GM18867 (cell line): ENCODE results near the gene CNTRL.
"Not testable (repeated sequence)": the region's sequence is repeated elsewhere in the genome, so short reads cannot be mapped to it uniquely, and the experiment has no call there.

Source experiments
- ATAC-seq: cut with Tn5 transposase; IDR thresholded peaks from one replicate; pipeline ENCODE4 v1.9.1; 2021; ENCODE audit warnings: mild to moderate bottlenecking, moderate library complexity; ENCODE audit not compliant: unreplicated experiment

CNTRL gene

DNA sequence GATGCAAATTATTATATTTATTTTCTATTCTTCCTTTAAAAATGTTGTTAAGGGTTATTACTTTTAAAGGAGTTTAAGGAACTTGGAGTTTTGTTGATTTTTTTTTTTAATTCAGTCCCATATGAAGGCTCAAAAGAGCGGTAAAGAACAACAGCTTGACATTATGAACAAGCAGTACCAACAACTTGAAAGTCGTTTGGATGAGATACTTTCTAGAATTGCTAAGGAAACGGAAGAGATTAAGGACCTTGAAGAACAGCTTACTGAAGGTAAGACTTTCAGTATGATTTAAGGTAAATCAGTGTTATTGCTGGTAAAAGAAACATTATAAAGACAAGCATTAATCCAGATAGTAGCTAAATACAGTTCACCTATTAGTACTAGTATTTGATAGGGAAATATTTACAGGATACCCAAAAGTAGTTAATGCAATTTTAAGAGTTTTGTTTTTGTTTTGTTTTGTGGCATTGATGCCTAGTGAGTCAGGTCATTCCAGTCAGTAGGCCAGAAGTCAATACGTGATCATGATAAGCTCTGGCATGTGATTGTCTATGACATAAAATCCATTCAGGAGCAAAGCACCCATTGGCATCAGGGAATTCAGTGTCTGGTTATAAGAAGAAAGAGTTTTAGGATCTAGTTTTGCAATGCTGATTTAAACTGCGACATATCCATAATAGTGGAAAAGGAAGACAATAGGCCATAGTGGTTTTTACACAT, 49.2 kb downstream of the CNTRL start:
- ATAC-seq = no peak

DNA sequence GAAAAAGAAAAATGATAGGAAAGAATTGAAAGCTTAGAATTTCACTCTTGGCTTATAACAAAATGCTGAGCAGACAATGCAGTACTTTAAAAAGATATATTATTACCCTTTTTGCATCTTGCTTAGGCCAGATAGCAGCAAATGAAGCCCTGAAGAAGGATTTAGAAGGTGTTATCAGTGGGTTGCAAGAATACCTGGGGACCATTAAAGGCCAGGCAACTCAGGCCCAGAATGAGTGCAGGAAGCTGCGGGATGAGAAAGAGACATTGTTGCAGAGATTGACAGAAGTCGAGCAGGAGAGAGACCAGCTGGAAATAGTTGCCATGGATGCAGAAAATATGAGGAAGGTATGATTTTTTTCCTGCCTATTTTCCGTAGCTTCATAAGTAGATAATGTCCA, 50.8 kb downstream of the CNTRL start:
- ATAC-seq = no peak

DNA sequence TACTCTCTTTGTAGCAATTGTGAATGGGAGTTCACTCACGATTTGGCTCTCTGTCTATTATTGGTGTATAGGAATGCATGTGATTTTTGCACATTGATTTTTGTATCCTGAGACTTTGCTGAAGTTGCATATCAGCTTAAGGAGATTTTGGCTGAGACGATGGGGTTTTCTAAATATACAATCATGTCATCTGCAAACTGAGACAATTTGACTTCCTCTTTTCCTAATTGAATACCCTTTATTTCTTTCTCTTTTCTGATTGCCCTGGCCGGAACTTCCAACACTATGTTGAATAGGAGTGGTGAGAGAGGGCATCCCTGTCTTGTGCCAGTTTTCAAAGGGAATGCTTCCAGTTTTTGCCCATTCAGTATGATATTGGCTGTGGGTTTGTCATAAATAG, 54.6 kb downstream of the CNTRL start:
- ATAC-seq = not testable (repeated sequence)

DNA sequence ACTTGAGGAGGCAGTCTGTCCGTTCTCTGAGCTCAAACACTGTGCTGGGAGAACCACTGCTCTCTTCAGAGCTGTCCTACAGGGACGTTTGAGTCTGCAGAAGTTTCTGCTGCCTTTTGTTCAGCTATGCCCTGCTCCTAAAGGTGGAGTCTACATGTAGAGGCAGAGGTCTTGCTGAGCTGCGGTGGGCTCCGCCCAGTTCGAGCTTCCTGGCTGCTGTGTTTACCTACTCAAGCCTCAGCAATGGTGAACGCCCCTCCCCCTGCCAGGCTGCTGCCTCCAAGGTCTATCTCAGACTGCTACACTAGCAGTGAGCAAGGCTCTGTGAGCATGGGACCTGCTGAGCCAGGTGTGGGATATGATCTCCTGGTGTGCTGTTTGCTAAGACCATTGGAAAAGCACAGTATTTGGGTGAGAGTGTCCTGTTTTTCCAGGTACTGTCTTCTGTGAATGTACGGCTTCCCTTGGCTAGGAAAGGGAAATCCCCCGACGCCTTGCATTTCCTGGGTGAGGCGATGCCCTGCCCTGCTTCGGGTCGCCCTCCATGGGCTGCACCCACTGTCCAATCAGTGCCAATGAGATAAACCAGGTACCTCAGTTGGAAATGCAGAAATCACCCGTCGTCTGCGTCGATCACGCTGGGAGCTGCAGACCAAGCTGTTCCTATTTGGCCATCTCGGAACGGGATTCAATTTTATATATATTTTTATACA, 58.5 kb downstream of the CNTRL start:
- ATAC-seq = no peak

DNA sequence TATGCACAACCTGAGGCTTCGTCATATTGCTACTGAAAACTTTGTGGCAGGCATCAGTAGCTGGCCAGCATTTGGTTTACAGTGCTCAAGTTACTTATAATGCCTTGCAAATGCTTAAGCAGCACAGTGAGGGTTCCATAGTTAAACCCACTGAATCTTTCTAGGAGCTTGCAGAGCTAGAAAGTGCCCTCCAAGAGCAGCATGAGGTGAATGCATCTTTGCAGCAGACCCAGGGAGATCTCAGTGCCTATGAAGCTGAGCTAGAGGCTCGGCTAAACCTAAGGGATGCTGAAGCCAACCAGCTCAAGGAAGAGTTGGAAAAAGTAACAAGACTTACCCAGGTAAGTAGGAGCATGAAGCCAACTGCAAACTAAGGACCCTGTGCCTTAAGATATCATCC, 60.9 kb downstream of the CNTRL start:
- no peak for ATAC-seq

DNA sequence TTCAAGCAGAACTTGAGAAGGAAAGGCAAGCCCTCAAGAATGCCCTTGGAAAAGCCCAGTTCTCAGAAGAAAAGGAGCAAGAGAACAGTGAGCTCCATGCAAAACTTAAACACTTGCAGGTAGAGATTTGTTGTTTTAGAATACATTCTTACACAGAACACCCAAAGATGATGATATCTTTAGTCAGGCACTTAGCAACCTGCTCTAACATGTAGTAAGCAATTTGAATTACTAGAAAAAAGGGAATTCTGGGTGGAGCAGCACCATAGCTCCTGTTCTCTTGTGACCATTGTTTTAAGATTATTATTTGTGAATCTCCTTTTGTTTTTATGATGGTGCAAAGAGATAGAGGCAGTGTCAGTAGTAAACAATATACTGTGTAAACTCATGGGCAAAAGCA, 63.8 kb downstream of the CNTRL start:
- no peak for ATAC-seq

DNA sequence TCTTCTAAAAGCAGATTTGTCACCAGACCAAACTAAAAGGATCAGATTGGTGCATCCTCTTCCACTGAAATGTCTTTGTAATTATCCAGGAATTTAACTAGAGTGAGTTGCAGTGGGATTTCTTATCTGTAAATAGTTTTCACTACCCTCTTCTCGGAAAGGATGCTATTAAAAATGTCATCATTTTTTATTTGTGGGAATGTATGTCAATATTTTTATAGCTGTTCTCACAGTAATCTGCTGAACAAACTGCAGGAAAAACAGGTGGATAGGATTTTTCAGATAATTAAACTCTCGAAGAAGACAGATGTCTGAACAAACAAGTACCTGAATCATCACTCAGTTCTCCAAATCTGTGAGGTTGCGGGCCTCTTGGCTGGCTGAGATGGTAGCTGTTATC, 64.2 kb downstream of the CNTRL start:
- no peak for ATAC-seq

DNA sequence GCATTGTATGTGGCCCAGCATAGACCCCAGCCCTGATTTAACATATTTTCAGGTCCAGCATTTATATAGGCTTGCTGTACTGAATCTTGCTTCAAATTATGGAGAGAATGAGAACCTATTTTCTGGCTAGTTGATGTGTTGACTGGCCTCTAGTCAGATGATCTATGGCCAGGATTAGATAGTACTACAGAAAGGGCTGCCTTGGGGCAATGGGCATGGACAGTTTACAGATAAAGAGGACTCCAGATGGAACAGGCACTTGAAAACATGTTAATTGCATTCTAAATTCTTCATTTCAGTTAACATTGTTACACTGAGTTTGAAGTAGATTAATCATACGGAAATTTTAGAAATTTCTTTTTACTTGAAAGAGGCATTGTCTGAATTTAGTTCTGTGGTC, 65.4 kb downstream of the CNTRL start:
- ATAC-seq = no peak

DNA sequence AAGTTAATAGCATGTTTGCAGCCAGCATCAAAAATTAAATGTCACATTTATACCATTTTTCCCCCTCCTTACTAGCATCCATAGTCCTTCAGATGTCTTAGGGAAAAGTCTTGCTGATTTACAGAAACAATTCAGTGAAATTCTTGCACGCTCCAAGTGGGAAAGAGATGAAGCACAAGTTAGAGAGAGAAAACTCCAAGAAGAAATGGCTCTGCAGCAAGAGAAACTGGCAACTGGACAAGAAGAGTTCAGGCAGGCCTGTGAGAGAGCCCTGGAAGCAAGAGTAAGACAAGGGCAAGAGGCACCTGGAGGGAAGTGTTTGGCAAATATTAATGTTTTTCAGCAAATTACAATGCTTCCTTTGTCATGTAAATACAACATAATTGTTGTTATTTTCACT, 66.6 kb downstream of the CNTRL start:
- ATAC-seq = no peak

DNA sequence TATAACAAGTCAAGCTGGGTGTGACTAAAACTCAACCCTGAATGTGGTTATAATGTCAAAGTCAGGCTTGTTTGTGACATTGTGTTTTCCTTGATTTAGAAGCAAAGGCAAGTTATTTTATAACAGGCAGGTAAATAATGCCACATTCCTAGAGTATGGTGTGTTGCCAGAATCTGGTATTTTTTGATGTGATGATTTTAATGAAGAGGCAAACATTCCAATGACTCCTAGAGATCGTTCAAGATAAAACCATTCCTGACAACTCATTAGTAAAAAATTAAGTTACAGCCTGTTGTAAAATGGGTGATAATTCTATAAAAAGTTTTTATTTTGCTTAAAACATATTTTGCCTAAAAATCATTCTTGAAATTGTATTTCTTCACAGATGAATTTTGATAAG, 67.0 kb downstream of the CNTRL start:
- ATAC-seq = no peak

DNA sequence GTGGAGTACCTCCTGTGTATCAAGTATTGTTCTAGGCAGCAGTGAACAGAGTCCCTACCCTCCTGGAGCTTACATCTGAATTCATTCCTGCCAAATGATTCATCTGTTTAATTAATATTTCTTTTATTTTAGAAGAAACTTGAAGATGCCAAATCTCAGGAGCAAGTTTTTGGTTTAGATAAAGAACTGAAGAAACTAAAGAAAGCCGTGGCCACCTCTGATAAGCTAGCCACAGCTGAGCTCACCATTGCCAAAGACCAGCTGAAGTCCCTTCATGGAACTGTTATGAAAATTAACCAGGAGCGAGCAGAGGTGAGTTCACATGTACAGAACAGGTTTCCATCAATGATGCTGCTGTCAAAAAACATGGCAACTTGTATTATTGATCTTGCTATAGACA, 69.0 kb downstream of the CNTRL start:
- ATAC-seq = no peak

DNA sequence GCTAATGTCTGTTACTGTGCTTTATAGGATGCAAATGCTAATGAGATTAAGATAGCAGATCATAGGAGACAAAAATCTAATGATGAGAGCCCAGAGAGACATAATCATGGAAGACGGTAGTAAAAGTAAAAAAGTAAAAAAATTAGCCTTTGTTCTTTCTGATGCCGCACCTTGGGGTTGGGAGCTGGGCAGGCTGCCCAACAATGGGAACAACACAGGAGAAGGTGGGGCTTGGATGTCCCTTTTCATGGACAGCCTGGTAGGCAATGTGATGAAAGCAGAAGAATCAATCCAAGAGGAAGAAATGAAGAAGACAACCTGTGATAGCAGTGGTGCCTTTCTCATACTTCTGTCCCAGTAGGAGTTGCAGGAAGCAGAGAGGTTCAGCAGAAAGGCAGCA, 69.7 kb downstream of the CNTRL start:
- no peak for ATAC-seq

DNA sequence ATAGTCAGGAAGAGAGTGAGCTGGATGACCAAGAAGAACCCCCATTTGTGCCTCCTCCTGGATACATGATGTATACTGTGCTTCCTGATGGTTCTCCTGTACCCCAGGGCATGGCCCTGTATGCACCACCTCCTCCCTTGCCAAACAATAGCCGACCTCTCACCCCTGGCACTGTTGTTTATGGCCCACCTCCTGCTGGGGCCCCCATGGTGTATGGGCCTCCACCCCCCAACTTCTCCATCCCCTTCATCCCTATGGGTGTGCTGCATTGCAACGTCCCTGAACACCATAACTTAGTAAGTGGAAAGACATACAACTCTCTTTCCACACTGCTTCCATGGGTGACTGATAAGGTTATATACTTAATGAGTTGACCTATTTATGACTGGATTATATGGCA, 75.4 kb downstream of the CNTRL start:
- no peak for ATAC-seq

DNA sequence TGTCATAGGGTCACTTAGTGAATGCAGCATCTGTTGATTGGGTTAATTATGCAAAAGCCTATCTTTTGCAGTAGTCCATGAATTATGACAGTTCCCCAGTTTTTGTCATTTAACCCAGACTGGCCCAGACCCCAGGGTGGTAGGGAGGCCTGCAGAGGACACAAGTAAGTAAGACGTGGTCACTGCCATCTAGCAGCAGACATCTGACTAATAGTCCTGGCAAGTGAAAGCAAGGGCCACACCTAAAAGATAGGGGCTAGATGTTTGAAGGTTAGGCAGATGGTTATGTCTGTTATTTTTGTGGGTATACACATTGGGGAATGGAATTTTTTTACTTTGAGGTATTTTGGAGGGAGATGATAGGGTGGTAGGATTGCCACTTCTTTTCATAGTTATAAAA, 78.9 kb downstream of the CNTRL start:
- no peak for ATAC-seq

DNA sequence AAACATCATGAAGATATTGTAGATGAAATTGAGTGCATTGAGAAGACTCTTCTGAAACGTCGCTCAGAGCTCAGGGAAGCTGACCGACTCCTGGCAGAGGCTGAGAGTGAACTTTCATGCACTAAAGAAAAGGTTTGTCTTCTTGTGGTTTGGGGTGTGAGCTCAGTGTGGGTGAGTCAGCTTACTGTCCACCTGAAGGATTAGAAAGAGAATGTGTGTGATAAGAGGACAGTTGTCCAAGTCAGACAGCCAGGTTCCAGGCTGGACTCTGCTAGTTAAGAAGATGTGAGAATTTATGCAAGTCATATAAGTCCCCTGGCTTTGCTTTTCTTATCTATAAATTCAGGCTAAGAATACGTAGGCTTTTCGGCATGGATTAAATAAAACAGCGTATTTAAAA, 80.0 kb downstream of the CNTRL start:
- ATAC-seq = no peak

DNA sequence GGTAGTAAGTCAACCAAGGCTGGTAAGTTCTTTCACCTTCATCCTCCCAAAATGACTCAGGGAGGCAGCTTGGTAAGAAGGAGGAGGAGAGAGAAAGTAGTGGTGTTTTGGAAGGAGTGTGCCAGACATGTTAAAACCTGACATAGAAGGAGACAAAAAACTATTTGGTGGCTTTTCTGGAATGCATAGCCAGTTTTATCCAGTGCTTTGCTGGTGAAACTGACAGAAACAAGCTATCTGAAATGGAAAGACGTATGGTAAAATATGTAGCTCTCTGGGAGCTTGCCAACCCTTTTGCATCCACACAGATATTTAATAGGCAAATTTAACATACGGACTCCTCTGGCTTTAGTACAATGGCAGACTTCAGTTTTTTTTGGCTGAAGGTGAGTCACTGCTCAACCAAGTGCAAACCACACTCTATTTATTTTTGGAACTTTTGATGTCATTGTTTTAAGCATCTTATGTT, 81.5 kb downstream of the CNTRL start:
- peak; percentile 86 for ATAC-seq

DNA sequence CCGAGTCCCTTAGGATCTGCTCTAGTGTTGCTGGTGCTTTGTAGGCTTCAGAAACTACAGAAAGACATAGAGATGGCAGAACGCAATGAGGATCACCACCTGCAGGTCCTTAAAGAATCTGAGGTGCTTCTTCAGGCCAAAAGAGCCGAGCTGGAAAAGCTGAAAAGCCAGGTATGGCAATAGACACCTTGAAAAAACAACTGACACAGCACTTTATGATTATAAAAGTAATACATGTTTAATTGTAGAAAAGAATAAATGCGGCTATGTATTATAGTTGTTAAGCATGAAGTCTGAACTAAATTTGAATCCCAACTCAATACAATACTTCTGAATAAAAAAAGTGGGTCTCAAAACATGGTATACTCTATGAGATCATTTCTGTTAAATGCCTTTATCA, 83.2 kb downstream of the CNTRL start:
- no peak for ATAC-seq

DNA sequence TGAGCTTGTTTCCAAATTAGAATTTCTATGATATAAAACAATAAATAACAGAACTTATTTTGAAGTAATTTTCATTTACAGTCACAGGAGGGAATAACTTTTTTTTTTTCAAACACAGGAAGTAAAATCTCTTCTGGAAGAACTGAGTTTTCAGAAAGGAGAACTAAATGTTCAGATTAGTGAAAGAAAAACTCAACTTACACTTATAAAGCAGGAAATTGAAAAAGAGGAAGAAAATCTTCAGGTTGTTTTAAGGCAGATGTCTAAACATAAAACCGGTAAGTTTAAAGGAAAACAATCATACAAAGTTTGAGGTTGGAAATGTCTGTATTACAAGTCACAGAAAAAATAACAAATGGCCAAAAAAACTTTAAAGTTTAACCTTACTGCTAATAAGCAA, 85.3 kb downstream of the CNTRL start:
- ATAC-seq = no peak

DNA sequence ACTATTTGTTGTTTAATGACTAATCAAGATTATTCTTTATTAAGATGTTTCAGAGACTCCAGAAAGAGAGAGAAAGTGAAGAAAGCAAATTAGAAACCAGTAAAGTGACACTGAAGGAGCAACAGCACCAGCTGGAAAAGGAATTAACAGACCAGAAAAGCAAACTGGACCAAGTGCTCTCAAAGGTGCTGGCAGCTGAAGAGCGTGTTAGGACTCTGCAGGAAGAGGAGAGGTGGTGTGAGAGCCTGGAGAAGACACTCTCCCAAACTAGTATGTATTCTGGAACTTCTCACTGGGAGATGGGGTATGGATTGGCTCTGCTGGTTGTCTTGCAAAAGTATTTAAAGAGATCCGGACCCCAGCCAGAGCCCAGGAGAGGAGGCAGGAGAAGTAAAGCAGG, 93.3 kb downstream of the CNTRL start:
- no peak for ATAC-seq

DNA sequence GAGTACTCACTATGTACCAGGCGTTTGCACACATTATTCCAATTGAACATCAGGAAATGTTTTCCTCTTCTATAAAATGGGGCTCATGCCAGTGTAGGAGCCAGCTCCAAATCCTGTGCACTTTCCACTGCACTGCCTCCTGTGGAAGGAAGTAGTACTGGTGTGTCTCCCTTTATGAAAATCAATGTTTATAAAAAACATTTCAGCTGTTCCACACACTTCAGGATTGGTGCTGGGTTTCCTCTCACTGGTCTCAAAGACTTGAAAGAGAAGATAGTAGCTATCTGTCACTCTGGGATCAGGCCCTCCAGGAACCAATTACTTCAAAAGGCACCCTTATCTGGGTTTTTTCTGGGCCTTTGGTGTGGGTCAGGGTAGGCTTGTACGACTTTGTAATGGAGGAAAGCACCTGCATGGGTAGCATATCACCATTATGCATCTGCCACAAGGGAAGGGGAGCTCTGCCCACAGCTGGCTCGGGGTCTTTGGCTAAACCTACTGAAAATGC, 94.4 kb downstream of the CNTRL start:
- ATAC-seq = no peak

DNA sequence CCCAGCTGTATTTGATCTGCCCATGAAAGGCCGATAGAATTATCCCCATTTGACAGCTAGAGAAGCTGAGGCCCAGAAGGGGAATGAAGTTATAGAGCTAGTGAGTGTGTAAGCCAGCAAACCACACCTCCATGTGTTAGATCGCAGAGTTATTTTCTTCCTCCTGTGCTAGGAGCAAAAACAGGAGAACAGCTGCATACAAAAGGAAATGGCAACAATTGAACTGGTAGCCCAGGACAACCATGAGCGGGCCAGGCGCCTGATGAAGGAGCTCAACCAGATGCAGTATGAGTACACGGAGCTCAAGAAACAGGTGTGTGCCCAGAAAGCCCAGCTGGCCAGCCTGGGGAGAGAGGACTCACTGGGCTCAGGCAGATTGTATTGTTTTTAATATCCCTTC, 96.5 kb downstream of the CNTRL start:
- no peak for ATAC-seq

DNA sequence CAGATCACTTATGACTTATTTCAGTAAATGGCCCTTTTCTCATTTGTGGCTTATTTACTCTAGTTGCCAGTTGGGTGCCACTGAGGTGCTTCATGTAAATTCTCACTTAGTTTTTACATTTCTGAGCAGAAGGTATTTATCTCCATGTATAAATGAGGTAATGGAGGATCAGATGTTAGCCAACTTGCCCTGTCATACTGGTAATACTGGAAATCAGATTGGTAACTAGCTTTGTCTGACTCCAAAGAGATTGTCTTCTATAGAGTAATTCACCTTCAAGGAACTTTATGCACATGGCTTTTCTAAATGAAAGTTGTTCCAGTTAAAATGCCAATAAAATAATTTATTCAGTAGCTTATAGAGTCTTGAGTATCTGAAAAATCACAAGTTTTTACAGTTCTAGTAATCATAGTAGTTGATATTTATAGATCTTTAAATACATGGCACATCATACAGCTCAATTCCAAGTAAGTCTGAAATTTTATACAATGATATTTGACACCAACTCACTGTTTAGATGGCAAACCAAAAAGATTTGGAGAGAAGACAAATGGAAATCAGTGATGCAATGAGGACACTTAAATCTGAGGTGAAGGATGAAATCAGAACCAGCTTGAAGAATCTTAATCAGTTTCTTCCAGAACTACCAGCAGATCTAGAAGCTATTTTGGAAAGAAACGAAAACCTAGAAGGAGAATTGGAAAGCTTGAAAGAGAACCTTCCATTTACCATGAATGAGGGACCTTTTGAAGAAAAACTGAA, 98.2 kb downstream of the CNTRL start:
- ATAC-seq = no peak
